CD4-positive, alpha-beta T cell treated with Interferon alpha-2 for 1 hour (primary cell): ENCODE measurements around the gene PRR29.

Source experiments
- DNase-seq, 2 donors: peaks; one replicate each; pipeline ENCODE4 v3.0.0-alpha.2; 2020 to 2022

The PRR29 gene

DNA sequence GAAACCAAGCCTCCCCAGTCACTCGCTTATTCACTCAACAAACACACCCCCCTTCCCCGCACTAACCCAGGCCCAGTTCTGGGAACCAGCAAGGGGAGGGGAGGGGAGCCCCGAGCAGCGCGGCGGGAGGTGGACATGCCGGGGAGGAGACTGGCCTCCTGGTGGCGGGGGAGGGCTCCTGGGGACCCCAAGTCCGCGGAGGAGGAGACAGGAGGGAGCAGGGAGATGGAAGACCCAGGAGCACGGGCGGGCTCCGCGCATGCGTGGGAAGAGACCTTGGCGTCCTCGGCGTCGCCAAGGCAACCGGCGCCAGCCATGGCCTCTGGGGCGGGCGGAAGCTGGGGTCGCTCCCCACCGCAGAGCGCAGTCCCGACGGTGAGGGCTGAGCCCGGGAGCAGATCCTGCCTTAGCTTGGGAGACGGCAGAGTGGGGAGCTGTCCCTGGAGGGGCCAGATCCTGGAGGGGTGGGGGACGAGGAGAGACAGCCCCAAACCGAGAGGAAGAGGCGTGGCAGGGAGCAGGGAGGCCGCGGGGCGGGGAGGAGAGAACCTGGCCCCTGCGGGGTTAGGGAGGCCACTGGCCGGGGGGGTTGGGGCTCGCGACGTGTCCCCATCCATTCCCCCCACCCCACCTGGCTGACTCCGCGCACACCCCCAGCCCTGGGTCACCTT lies at the start of gene PRR29:
TSS of gene PRR29 (plus strand) at position 302 of the 671 bp plus-strand sequence. CDS start at position 316, 14 bp downstream.
- peak; percentile 75 to 81 for DNase-seq

DNA sequence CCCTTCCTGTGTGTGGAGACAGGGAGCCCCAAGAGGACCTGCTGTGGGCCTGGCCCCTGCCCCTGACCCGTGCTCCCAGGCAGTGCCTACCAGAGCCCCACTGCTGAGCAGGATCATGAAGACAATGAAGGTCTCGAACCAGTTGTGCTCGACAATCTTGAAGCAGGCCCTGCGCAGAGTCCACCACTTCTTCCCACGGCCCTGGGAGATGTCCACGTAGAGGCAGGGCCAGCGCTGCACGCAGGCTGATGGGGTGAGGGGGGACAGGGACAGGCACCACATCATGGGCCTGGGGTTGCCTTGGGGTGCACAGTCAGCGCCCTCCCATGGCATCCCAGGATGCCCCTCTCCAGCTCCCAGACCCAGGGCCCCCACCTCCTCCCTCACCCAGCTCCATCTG lies 49.6 kb upstream of the PRR29 start:
- no peak for DNase-seq

DNA sequence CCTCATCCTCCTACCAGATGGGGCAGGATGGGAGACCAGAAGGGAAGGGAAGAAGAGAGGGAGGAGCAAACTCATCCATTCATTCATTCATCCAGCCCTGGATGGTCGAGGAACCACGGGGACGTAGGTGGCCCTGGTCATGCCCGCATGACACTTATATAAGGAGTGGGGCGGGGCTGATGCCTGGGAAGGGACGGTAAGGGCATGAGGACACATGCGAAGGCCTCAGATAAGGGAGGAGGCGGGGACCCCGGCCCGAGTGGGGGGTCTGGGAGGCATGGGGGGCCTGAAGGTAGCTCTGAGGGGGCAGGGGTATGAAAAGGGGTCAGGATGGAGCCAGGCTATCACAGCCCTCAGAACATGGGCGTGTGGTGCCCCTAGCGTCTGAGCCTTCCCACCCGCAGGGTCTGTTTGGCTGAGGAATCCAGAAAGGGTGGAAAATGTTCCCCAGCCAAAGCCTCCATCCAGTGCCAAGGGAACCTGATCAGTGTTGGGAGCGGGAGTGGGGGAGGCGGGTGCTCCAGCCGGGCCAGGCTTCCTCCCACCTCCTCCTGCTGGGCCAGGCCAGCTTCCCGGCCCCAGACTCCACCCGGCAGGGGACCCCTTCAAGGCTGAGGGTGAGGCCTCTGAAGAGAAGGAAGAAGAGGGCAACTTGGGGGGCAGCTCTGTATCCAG lies 48.4 kb upstream of the PRR29 start:
- DNase-seq: no peak

DNA sequence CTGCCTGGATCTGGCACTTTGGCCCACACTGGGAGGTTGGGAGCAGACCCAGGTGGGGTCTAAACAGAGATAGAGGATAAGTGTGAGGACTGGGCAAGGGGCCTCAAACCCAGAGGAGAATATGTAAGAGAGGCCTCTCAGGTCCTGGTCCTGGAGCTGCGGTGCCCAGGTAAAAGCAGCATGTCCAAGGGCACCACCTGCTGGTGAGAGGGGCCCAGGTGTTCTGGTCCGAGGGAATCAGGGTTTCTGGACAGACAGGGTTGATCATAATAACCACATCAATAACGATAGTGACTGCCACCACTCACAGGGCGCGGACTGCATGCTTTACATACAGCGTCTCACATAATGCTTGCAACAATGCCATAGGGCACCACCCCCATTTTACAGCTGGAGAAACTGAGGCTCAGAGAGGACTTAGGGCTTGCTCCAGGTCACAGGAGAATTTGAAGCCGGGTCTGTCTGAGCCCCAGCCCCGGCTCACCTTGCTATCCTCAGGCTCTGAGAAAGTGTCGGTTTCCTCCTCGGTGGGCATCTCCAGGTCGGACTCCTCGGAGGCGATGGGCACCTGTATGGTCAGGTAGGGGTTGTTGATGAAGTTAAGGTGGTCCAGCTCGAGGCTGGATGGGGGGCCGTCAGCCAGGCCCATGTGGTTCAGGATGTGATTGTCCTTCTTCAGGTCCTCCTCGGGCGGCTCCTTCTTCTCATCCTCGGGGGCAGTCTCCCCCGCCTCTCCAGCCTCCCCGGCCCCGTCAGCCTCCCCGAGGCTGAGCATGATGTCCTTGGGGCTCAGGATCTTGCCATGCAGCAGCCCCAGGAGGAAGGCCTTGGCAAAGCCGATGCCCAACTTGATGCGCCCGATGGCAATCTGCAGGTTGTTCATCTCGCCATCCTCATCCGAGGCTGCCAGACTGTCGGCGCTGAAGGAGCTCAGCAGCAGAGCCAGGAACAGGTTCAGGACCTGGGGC lies 46.9 kb upstream of the PRR29 start:
- peak; percentile 54 to 58 for DNase-seq

DNA sequence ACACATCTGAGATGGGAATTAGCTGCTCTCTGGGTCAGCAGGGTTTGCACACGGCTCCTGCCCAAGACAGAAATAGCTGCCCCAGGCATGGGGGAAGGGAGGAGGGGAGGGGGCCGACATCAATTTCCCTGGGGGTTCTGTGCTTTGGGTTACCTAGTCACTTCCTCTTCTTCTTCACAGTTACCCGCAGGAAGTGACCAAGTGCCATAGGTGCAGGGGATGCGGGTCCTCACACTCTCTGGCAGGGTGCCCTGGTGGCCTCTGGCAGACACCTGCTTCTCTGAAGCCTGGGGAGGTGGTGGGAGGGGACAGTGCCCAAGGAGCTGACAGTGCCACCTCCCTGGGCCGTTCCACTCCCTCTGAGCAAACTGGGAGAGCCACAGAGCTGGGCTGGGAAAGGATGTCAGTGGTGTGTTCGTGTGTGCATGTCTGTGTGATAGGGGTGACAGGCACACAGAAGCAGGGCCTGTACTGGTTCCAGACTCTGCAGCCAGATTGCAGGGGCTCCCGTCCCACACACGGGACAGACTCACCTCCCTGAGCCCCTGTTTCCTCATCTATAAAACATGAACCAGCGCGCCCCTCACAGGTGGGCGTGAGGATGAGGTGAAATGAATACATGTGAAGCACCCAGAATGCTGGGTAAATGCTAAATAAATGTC lies 43.6 kb upstream of the PRR29 start:
- peak; percentile 45 to 50 for DNase-seq

DNA sequence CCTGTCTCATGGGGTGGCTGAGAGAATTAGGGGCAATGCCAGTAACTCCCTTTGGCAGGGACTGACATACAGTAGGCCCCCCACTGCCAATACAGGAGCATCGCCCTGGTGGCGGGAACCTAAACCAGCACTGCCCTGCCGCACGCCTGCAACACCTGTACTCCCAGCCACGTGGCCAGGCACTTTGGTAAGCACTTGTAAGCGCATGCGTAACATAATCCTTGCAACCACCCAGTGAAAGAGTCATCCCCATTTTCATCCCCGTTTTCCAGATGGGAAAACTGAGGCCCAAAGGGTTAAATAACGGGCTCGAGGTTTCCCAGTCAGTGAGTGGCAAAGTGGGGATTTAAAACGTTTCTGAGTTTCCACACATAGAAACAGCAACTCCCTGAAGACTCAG lies 42.9 kb upstream of the PRR29 start:
- DNase-seq: no peak

DNA sequence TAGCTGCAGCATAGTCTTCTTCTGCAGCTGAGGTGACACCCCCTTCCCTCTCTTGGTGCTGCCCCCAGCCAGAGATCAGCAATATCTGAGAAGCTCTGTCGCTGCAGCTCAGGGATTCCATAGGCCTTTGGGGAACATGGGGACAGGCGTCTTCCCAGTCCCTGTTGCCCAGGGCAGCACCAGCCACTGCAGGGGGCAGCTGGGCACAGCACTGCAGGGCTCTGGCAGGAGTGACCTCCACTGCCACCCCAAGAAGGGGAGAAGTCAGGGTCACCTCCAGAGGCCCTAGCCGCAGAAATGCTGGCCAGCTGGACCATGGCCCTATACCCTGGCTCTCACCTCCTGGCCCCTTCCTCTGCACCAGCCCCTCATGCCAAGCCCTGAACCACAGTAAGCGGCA lies 42.4 kb upstream of the PRR29 start:
- no peak for DNase-seq

DNA sequence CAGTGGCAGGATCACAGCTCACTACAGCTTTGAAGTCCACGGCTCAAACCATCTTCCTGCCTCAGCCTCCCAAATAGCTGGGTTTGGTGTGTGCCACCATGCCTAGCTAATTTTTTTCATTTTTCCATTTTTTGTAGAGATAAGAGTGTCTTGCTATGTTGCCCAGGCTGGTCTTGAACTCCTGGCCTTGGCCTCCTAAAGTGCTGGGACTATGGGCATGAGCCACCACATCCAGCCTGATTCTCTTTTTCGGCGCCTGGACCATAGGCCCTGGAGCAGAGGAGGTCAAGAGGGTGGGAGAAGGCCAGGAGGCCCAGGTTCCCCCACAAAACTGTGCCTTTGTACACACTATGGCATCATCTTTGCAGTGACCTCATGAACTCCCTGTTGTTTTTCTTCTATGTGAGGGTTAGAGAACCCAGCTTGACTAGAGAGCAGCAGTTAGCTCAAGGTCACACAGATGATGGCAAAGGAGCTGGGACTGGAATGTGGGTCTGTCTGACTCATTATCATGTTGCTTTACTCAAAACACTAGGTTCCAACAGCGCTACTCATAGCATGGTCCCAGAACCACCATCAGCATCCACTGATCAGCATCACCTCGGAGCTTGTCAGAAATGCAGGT lies 41.7 kb upstream of the PRR29 start:
- DNase-seq: no peak

DNA sequence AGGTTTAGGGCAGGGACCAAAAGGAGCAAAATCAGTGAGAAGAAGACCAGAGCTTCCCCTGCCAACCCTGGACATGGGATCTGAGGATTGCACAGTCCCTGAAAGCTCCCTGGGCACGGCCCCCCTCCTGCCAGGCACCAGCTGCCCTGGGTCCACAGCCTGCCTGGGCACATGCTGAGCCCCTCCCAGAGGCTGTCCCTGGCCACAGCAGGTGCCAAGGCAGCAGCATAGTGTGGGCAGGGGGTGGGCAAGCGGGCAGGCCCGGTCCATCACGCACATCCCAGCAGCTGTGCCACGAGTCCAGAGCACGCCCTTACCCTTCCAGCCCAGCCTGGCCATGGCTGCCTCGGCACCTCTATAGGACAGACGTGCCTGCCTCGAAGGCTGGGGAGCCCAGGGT lies 38.1 kb upstream of the PRR29 start:
- no peak for DNase-seq

DNA sequence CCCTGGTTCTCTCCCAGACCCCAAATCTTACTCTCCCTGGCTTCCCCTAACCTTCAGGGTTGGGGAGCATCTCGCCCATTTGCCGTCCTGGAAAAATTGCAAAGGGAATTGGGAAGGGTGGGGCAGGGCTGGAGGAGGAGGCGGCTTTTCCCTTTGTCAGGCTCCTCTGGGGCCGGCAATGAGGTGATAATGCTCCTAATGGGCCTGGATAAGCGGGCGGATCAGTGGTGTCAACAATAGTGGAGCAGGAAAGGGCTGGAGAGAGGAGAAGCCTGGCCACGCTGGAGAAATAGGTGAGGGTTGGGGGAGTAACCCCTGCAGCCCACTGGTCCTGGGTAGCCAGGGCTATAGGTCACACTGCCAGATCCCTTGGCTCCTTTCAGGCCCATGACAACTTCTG lies 37.7 kb upstream of the PRR29 start:
- no peak for DNase-seq

DNA sequence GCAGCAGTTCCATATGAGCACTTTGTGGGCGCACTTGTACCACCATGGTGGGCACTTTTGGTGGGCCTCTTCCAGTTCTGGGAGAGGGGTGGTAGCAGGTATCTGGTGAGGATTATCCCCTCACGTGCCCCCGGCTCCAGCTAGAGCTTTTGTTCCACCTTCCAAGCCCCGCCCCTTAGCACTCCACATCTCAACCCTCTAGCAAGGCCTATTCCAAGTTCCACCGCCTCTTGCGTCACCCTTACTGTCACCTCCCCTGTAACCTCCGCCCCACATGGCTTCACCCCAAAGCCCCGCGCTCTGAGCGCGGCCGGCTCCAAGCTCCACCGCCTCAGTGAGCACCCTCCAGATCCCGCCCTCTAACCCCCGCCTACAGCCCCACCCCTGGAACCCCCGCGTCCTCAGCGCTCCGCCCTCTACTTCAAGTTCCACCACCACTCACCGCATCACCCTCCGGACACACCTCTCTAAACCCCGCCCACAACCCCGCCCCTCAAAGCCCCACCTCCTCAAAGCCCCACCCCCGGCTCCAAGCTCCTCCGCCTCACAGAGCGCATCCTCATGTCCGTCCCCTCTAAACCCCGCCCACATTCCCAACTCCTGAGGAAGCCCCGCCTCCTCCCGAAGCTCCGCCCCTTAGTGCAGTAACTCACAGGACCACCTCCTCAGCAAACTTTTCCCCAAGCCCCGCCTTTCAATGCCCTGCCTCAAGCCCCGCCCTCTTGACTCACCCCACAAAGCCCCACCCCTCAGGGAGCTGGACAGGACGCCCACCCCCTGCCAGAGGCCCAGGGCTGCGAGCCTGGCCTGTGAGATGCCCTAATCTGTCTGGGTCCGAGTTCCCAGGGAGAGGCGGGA lies 36.6 kb upstream of the PRR29 start:
- peak; percentile 55 to 69 for DNase-seq

DNA sequence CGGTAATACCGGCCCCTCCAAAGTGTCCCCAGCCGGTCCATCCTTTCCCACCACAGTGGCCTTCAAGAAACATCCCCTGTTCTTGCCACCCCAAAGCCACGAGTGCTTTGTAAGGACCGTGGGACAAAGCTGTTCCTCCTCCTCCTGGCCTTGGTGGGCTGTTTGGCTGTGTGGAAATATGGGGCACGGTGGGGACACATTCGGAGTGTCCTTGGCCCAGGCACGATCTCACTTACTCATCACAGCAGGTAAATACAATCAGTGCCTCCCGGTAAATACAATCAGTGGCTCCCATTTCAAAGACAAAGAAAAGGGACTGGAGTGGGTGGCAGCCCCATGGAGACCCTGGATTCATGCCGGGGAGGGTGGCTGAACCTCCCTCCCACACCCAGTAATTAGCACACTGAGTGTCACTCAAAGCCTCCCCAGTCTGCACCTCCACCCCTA lies 35.8 kb upstream of the PRR29 start:
- DNase-seq: no peak

DNA sequence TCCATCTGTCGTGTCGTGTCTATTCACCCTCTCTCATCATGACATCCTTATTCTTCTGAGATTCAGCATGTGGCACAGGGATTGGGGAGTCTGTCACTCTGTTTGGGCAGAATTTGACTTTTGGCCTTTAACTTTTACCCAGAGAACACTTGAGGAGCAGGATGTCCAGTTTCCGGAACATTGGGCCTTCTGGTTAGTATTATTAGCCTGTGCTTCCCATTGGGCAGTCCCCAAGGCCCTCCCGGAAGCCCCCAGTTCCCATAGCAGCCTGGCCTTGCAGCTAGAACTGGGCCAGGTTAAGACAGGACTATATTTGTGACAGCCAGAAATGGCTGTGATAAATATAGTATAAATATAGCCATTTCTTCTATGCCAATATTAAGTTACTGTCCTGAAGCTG lies 35.0 kb upstream of the PRR29 start:
- DNase-seq: no peak

DNA sequence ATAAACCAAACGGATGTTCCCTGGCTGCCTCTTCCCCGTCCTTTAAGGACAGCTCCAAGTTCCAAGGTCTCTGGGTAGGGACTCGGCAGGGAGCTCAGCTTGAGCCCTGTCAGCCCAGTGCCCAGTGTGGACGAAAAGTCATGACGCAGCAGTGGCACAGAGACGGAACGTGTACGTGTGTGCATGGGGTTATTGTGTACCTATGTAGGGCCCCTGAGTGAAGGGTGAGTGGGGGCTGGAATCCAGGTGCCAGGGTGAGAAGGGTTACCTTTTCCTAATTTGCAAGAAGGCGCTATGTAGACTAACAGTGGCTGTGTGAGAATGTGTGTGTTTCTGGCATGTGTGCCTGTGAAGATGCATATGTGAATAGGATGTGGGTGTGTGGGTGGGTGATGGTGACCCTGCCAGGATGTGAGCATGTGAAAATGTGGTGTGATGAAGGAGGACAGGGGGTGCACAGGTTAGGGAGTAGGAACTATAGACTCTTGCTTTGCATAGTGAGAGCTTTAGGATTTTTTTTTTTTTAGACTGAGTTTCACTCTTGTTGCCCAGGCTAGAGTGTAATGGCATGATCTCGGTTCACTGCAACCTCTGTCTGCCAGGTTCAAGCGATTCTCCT lies 31.4 kb upstream of the PRR29 start:
- peak in 1 of 2 donors; percentile 31 for DNase-seq

DNA sequence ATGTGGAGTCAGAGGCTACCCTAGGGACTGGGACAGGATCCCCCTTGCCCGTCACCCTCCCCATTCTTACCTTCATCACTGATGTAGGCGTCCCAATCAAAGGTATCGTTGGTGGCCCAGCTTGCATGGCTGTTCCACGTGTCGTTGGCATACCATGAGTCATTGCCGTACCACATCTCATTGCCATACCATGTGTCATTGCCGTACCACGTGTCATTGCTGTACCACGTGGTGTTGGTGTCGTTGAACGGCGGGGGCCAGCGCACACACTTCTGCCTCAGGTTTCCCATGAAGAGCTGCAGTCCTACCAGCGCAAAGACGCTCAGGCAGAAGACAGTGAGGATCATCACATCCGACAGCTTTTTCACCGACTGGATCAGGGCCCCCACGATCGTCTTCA lies 30.2 kb upstream of the PRR29 start:
- DNase-seq: no peak

DNA sequence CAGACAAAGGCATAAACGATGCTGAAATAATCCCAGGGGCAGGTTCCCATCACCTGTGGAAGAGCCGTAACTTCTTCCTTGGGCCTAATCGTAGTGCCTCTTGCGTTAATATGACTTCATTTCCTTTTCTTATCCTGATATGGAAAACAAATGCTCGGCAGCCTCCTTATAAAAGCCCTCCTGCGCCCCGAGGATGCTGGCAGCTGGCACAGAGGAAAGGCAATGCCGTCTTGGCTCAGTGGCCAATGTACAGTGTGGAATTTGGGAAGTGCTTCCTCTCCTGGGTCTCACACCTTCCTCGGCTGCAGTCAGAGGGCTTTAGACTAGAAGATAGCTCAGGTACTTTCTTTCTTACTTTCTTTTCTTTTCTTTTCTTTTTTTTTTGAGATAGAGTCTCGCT lies 28.9 kb upstream of the PRR29 start:
- DNase-seq: no peak

DNA sequence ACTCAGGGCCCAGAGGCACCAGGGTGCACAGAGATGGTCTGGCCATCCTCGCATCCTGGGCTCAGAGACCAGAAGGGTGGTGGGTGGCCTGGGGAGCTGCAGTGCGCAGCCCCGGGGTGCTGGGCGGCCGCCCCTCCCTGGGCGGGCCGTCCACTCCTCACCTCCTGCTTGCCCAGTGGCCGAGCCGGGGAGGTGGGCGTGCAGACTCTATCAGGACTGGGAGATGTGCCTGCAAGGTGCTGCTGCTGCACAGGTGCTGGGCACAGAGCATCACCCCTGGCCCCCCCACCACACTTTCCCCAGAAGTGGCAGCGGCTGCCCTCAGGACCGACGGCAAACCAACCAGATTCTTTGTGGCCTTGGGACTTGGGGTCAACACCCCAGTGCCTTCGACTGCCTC lies 25.4 kb upstream of the PRR29 start, which contains the start of gene SCN4A:
TSS of gene SCN4A (minus strand) at position 123 of the 400 bp plus-strand sequence. CDS start at position 46, 77 bp downstream.
- no peak for DNase-seq

DNA sequence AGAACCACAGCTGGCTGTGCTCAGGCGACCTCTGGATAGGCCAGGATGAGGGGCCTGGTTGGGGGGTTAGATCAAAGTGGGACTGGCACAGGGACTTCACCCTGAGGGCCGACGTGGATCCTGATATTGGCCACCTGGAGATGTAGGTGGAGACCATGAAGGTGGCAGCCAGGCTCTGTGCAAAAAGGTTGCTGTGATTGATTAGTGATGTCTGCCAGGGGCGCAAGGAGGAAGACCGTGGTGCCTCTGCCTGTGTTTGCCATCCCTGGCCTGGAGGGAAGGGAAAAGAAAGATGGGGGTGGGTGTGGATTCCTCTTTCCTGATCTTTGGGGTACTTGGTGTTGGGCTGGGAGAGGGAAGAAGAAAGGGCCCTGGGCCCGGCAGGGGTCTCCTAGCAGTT lies 24.9 kb upstream of the PRR29 start:
- no peak for DNase-seq

DNA sequence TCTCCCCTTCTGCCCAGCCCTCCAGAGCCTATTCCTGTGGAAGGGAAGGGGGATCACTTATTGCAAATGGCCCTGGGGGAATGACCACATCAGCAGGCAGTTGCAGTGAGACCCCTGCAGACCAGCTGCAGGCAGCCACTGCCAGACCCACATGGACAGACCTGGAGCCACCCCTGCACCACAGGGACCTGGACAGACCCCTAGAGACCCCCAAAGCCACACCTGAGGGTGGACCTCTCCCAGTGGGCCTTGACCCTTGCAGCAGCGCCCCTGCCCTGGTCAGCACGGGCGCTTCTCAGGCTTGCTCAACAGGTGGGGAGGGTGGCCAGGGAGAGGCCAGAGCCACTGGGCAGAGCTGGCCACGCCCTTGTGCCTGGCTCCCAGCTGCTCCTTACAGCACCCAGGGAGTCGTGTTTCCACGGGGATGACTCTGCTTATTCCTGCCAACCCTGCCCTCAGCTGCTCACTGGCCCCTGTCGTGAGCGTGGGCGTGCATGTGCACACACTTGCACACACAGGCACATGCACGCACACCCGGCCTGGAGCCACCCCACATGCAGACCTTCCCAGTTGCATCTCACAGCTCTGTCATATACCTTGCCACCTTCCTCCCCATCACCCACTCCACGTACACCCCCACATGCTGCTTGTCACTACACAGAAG lies 24.1 kb upstream of the PRR29 start:
- DNase-seq: no peak

DNA sequence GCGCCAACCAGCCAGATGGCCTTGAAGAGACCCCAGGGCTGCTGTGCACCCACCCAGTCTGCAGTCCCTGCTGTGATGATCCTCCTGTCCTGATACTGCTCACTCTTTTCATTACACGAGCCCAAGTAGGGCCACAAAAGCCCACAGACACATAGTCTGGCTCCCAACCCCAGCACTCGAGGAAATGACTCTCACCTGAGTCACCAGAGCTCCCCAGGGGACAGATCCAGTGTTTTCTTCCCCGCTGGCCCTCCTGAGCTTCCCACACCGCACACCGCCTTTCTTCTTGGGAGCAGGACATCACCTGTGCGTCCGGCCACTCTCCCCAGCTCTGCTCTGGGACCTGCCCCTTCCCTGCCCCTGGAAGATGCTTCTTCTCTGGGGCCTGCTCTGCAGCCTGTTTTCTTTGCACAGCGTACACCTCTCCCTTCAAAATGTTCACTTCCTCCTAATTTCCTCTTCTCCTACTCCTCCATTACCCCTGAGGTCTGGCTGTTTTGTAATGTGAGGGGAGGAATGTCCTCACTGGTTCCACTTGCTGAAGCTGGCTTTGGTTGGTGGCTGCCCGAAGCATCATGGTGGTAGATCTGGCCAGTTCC lies 23.5 kb upstream of the PRR29 start:
- DNase-seq: no peak
